ENCODE measurements around the gene PNKP. TPM values are rescaled to one million over a fixed set of nuclear protein-coding genes. Genes with fewer than 3 reads are reported as not detected.
A peak's percentile ranks its signal among the peaks of the same experiment; 100 is the strongest.

The PNKP gene
- total and polyA plus RNA-seq, 10 of the 15 experiments (the other 5 are each of a cell fraction or from before 2014, with no cell fraction given): 2.9 to 82.3 (median 33.2) TPM

DNA sequence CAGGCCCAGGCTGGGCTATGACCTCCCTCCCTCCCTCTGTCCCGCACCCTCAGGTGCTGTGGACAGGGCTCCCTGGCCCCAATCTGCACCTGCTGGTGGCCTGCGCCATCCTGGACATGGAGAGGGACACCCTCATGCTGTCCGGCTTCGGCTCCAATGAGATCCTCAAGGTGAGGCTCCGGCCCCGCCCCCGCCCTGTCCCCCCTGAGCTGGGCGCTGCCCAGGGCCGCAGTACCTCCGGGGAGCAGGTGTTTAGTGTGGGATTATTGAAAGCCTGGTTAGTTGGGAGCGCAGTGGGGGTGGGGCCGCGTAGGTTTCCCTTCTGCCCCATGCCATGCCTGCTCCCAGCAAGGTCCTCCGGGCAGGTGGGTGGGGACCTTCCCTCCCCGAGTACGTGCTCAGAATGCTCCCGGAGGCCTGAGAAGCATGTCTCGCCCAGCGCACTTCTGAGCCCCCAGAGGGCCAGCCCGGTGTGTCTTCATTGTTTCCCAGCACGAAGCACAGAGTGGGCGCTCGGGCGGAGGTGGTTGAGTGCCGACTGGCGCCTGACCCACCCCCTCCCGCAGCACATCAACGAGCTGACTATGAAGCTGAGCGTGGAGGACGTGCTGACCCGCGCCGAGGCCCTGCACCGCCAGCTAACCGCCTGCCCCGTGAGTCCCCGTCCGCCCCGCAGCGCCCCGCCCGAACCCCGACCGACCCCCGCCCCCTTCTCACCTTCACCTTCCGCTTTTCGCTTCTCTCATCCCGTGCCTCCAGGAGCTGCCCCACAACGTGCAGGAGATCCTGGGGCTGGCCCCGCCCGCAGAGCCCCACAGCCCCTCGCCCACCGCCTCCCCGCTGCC, 20.5 kb upstream of the PNKP start (continued):
- TF ChIP-seq, protein P1, sequence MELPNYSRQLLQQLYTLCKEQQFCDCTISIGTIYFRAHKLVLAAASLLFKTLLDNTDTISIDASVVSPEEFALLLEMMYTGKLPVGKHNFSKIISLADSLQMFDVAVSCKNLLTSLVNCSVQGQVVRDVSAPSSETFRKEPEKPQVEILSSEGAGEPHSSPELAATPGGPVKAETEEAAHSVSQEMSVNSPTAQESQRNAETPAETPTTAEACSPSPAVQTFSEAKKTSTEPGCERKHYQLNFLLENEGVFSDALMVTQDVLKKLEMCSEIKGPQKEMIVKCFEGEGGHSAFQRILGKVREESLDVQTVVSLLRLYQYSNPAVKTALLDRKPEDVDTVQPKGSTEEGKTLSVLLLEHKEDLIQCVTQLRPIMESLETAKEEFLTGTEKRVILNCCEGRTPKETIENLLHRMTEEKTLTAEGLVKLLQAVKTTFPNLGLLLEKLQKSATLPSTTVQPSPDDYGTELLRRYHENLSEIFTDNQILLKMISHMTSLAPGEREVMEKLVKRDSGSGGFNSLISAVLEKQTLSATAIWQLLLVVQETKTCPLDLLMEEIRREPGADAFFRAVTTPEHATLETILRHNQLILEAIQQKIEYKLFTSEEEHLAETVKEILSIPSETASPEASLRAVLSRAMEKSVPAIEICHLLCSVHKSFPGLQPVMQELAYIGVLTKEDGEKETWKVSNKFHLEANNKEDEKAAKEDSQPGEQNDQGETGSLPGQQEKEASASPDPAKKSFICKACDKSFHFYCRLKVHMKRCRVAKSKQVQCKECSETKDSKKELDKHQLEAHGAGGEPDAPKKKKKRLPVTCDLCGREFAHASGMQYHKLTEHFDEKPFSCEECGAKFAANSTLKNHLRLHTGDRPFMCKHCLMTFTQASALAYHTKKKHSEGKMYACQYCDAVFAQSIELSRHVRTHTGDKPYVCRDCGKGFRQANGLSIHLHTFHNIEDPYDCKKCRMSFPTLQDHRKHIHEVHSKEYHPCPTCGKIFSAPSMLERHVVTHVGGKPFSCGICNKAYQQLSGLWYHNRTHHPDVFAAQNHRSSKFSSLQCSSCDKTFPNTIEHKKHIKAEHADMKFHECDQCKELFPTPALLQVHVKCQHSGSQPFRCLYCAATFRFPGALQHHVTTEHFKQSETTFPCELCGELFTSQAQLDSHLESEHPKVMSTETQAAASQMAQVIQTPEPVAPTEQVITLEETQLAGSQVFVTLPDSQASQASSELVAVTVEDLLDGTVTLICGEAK (IDR thresholded peaks at IDR 0.05; ENCODE audit: borderline replicate concordance): no peak
- TF ChIP-seq KAT2A (conservative IDR thresholded peaks at IDR 0.05; ENCODE audit: control insufficient read depth, low read depth, low read length) (no peak), WRNIP1 (IDR thresholded peaks at IDR 0.05; ENCODE audit: borderline replicate concordance, low read depth, low read length) (no peak), YY1 (IDR thresholded peaks at IDR 0.05; ENCODE audit: low read depth, low read length) (no peak), RAD51 (IDR thresholded peaks at IDR 0.05) (no peak), NR2F1 (conservative IDR thresholded peaks at IDR 0.05) (peak; percentile 35; the same call in 1 of the 2 replicates), PAX5 (IDR thresholded peaks at IDR 0.05; ENCODE audit: borderline replicate concordance, low read depth, low read length) (peak; percentile 28; the same call in 1 of the 2 replicates), CREB1 (IDR thresholded peaks at IDR 0.05; ENCODE audit: low read depth) (no peak), MXI1 (IDR thresholded peaks at IDR 0.05; ENCODE audit: low read depth, low read length) (no peak; the same call in none of the 2 replicates), TCF7 (IDR thresholded peaks at IDR 0.05; ENCODE audit: borderline replicate concordance) (no peak), RCOR1 (conservative IDR thresholded peaks at IDR 0.05; ENCODE audit: low read depth, low read length) (no peak)
- TF ChIP-seq, protein P2, sequence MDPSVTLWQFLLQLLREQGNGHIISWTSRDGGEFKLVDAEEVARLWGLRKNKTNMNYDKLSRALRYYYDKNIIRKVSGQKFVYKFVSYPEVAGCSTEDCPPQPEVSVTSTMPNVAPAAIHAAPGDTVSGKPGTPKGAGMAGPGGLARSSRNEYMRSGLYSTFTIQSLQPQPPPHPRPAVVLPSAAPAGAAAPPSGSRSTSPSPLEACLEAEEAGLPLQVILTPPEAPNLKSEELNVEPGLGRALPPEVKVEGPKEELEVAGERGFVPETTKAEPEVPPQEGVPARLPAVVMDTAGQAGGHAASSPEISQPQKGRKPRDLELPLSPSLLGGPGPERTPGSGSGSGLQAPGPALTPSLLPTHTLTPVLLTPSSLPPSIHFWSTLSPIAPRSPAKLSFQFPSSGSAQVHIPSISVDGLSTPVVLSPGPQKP (IDR thresholded peaks at IDR 0.05; ENCODE audit: low read depth, low read length): no peak
- TF ChIP-seq, protein P3, sequence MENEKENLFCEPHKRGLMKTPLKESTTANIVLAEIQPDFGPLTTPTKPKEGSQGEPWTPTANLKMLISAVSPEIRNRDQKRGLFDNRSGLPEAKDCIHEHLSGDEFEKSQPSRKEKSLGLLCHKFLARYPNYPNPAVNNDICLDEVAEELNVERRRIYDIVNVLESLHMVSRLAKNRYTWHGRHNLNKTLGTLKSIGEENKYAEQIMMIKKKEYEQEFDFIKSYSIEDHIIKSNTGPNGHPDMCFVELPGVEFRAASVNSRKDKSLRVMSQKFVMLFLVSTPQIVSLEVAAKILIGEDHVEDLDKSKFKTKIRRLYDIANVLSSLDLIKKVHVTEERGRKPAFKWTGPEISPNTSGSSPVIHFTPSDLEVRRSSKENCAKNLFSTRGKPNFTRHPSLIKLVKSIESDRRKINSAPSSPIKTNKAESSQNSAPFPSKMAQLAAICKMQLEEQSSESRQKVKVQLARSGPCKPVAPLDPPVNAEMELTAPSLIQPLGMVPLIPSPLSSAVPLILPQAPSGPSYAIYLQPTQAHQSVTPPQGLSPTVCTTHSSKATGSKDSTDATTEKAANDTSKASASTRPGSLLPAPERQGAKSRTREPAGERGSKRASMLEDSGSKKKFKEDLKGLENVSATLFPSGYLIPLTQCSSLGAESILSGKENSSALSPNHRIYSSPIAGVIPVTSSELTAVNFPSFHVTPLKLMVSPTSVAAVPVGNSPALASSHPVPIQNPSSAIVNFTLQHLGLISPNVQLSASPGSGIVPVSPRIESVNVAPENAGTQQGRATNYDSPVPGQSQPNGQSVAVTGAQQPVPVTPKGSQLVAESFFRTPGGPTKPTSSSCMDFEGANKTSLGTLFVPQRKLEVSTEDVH (IDR thresholded peaks at IDR 0.05; ENCODE audit: low read depth, partially characterized antibody): no peak
- TF ChIP-seq, protein P4, sequence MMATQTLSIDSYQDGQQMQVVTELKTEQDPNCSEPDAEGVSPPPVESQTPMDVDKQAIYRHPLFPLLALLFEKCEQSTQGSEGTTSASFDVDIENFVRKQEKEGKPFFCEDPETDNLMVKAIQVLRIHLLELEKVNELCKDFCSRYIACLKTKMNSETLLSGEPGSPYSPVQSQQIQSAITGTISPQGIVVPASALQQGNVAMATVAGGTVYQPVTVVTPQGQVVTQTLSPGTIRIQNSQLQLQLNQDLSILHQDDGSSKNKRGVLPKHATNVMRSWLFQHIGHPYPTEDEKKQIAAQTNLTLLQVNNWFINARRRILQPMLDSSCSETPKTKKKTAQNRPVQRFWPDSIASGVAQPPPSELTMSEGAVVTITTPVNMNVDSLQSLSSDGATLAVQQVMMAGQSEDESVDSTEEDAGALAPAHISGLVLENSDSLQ (IDR thresholded peaks at IDR 0.05): no peak
- TF ChIP-seq, protein P5, sequence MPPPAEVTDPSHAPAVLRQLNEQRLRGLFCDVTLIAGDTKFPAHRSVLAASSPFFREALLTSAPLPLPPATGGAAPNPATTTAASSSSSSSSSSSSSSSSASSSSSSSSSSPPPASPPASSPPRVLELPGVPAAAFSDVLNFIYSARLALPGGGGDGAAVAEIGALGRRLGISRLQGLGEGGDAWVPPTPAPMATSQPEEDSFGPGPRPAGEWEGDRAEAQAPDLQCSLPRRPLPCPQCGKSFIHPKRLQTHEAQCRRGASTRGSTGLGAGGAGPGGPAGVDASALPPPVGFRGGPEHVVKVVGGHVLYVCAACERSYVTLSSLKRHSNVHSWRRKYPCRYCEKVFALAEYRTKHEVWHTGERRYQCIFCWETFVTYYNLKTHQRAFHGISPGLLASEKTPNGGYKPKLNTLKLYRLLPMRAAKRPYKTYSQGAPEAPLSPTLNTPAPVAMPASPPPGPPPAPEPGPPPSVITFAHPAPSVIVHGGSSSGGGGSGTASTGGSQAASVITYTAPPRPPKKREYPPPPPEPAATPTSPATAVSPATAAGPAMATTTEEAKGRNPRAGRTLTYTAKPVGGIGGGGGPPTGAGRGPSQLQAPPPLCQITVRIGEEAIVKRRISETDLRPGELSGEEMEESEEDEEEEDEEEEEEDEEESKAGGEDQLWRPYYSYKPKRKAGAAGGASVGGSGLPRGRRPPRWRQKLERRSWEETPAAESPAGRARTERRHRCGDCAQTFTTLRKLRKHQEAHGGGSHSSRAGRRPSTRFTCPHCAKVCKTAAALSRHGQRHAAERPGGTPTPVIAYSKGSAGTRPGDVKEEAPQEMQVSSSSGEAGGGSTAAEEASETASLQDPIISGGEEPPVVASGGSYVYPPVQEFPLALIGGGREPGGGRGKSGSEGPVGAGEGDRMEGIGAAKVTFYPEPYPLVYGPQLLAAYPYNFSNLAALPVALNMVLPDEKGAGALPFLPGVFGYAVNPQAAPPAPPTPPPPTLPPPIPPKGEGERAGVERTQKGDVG (CRISPR knock-in tag; IDR thresholded peaks at IDR 0.05): no peak
